ENCODE data around the gene COL6A6.

Gene COL6A6, protein sequence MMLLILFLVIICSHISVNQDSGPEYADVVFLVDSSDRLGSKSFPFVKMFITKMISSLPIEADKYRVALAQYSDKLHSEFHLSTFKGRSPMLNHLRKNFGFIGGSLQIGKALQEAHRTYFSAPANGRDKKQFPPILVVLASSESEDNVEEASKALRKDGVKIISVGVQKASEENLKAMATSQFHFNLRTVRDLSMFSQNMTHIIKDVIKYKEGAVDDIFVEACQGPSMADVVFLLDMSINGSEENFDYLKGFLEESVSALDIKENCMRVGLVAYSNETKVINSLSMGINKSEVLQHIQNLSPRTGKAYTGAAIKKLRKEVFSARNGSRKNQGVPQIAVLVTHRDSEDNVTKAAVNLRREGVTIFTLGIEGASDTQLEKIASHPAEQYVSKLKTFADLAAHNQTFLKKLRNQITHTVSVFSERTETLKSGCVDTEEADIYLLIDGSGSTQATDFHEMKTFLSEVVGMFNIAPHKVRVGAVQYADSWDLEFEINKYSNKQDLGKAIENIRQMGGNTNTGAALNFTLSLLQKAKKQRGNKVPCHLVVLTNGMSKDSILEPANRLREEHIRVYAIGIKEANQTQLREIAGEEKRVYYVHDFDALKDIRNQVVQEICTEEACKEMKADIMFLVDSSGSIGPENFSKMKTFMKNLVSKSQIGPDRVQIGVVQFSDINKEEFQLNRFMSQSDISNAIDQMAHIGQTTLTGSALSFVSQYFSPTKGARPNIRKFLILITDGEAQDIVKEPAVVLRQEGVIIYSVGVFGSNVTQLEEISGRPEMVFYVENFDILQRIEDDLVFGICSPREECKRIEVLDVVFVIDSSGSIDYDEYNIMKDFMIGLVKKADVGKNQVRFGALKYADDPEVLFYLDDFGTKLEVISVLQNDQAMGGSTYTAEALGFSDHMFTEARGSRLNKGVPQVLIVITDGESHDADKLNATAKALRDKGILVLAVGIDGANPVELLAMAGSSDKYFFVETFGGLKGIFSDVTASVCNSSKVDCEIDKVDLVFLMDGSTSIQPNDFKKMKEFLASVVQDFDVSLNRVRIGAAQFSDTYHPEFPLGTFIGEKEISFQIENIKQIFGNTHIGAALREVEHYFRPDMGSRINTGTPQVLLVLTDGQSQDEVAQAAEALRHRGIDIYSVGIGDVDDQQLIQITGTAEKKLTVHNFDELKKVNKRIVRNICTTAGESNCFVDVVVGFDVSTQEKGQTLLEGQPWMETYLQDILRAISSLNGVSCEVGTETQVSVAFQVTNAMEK (N-terminal part only)

DNA sequence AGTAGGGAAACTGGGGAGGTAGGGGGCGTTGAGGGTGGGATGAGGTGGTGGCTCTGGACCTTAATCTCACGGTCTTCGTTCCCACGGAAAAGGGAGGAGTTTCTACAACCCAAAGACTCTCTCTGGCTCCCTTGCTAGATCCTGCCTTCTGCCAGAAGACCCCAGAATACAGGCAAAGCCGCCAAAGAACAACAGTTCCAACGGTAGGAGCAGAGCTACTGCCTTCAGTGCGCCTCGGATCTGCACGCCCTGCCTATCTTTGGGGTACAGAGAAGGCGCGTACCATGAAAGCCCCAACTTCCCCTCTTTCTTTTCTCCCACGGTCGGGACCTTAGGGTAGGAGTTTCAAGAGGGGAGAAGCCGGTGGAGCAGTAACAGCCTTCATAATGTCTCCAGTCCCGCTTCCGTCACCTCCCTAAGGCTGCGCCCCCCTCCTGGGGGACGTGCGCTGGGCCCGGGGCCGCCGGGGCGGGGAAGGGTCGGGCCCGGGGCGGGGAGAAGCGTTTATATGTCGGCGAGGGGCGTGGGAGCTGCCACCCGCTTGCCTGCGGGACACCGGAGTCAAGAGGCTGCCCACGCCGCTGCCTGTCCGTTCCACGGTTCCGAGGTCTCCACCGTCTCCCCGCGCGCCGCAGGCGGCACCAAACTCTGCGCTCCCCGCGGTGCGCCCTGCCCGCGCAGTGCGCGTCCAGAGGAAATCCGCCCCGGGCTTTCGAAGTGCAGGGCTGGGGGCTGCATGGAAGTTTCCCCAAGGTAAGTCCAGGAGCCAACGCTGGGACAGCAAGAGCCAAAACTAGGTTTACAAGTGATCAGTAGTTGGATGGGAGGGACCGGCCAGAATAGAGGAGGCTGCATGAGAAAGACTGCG lies at the start of gene COL6A6:
COL6A6 (plus strand) TSS at position 533 of the 868 bp plus-strand sequence. CDS start 43,188 bp downstream, outside the sequence.
- DNase-seq, result peak; percentile 15

DNA sequence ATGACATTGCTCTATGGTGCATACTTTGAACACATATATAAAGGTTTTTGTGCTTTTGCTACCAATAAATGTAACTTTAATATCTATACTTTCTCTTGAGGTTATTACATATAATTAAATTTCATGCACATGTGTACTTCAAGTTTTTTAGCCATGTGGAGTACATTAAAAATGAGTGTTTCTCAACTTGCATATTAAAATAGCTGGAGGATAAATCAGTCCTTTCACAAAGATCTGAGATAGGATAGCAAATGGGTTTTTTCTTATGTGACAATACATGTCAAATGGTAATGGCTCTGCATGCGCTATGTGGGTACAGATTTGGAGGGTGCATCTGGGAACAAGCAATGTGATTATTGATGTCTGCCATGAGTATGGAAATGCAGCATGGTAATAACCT lies 48.7 kb upstream of the COL6A6 start:
- DNase-seq, result no peak

DNA sequence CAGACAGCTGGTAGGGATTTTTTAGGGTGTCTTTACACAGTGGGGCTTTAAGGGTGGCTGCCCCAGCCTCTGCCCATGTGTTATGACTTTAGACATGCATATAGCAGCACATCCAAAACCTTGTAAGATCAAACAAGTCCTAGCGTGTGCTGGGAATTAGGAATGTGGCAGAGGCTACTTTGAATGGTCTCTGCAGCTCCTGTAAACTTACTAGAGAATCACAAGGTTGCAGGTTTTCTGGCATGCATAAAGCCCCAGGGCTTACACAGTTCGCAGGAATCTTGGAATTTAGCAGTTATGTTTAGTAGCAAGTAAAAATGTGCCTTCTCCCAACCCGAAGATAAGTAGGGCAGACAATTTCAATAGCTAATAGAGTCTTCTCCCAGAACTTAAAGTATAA lies 46.9 kb upstream of the COL6A6 start:
- DNase-seq, result no peak

DNA sequence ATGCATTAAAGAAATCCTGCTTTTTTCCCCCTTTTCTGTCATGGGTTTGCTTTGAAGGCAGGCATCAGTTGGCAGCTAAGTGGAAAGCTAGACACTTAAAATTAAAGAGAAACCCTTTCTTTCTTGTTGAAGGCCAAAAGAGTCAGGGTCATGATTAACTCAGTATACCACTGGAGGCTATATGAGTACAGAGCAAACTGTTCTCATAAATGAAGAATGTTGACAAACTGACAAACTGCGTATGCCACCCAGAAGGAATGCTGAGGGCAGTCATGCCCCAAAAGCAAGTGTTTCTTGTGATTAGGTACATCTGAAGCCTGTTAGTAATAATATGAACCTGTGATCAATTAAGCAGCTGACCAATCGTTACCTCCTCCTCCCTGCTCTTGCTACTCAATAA lies 43.6 kb upstream of the COL6A6 start:
- no peak for DNase-seq

DNA sequence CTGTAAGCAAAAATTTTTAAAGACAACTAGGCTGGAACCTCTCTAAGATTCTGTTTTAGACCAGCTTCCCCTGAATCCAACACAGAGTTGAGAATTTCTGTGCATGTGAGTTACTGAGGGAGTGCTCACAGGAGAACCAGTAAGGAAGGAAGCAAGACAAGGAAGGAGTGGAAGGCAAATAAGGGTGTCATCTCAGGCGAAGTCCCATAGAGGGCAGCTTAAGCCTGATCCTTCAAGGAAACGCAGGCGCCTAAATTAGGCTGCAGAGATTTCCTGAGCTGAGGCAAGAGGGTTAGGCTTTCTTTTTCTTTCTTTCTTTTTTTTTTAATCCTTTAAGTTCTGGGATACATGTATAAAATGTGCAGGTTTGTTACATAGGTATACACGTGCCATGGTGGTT lies 36.2 kb upstream of the COL6A6 start:
- DNase-seq, result peak; percentile 30

DNA sequence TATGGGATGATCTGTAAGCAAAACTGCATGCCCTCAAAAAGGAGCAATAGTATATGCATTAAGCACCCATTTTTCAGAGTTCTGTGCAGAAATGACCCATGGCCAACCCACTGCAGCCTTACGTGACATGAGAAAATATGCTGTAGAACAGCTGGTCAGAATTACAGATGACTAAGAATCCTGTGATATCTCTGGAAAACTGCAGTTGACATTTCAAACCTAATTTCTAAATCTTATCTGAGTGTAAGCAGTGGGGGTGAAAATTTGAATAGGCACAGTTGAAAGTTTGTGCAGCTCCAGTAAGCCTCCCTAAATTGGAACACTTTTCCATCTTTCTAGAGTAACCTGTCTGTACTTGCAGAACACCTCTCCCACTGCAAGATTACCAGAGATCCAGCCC lies 28.7 kb upstream of the COL6A6 start:
- no peak for DNase-seq

DNA sequence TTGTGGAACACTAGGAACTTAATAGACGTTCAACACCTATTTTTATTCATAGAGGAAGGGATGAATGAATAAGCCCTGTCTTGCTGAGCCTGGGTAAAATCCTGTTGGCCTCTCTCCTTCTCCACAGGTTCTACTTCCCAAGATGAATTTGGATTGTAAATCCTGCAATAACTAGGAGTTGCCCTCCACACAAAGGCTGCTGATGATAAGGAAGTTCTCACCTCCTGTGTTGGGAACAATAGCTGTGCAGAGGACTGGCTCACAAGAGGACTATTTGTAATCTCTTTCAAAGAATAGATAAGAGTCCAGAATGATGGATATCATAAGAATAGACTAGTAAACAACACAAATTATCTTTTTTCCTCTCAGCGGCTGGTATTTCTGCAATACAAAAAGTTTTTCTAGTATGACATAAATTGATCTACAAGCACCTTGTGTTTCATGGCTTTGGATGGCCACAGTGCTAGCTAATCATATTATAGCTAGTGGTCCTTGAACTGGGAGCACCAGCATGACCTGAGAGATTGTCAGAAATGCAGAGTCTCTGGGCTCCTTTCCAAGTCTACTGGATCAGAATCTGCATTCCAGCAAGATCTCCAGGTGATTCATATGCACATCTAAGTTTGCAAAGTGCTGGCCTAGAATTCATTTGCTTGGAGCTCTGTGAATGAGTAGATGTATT lies 28.1 kb upstream of the COL6A6 start:
- no peak for DNase-seq

DNA sequence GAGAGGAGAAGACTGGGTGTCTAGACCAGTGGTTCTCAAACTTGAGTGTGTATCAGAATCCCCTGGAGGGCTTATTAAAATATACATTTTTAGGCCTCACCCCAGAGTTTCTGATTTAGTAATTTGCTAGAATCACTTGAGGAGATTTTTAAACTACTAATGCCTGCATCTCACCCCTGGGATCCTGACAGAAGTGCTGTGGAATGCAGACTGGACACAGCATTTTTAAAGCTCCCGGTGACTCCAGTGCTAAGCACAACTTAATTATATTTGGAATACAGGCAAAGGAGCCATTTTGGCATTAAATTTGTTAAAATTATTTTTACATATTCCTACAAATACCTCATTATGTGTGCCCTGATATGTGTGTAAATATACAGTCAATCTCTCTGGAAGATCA lies 26.7 kb upstream of the COL6A6 start:
- no peak for DNase-seq

DNA sequence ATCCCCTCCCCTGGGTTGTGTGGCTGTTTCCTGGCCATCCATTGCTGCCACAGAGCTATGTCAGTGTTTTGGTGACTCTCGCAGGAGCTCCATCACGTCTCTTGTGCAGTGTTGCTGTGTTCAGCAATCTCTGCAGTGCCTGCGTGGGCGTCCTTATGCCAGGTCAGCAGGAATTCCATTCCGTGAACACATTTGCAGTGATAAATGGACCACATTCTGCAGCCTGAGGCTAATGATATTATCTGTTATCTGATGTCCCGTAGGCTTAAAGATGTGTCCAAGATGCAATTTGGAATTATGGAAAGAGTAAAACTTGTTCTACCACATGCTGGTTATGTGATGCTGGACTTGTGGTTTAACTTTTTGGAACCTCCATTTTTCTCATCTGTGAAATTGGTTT lies 25.5 kb upstream of the COL6A6 start:
- no peak for DNase-seq

DNA sequence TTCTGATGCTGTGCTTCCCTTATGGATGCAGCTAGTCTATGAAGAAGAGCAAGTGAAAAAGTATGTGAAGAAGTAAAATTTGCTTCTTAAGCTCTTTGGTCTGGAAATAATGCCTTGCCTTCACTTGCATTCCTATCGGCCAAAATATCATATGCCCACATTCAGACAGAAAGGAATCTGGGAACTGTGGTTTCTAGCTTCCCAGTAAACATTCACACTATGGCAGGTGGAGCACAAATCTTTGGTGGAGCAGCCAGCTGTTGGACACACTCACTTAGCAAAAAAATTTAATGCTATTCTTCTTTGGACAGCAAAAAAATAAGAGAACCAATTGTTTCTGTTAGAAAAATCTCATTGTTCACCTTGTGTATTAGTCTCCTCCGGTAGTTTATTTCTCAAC lies 12.3 kb upstream of the COL6A6 start:
- DNase-seq, result no peak

DNA sequence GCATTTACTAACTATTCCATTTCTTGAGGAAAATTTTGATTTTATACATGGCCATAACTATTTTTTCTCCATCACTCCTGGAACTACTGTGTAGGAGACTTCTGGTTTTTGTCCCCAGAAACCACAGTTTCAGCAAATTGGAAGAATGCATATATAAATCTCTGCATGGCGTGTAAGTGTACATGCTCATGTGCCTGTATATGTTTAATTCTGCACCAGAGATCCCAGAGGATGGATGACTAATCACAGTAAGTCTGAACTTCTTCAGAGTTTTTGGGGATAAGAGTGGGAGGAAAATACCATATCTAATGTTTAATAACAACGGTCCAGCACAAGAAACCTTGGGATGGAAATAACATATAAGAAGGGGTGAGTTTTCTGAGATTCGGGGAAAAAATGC lies 10.9 kb upstream of the COL6A6 start:
- DNase-seq, result no peak

DNA sequence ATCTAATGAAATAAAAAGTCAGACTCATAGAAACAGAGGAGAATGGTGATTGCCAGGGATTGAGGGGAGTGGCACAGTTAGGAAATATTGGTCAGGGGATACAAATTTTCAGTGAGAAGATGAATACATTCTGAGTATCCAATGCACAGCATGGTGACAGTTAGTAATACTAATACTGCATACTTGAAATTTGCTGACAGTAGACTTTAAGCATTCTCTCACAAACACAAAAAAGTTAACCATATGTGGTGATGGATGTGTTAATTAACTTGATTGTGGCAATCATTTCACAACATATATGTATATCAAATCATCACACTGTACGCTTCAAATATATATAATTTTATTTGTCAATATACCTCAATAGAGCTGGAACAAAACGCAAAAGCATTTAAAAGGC lies 9.2 kb upstream of the COL6A6 start:
- DNase-seq, result no peak

DNA sequence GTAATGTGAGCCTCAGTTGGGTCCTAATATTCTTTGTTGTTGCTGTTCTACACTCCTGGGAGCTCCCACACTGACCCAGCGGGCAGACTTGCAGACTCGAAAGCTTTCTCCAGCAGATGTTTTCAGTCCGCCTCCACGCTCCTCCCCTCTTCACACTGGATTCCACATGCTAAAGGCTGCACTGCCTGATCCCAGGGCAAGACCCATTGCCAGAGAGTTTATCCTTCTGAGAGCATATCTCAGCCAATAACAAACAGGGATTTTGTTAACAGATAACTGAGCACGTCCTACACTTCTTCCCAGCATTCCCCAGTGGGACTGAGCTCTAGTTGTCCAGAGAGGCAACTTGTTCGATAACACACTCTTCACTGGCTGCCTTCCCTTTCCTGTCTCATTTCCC lies 8.0 kb upstream of the COL6A6 start:
- no peak for DNase-seq

DNA sequence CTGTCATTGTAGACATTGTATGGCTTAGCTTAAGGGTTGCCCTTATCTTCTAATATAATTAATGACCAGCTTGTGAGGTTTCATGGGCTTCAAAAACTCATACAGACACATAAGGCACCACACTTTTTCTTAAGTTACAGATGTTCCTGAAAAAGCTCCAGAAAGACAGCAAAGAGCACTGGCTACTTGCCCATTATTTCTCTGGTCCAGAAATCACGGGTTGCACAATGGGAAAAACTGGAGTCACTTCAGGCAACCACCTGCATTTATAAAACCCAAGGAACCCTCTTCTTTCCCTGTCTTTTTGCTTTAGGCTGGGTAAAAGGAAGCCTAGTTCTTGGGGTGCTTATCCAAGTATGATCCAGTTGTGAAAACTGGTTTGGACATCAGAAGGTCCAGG lies 2.3 kb upstream of the COL6A6 start:
- DNase-seq, result no peak

DNA sequence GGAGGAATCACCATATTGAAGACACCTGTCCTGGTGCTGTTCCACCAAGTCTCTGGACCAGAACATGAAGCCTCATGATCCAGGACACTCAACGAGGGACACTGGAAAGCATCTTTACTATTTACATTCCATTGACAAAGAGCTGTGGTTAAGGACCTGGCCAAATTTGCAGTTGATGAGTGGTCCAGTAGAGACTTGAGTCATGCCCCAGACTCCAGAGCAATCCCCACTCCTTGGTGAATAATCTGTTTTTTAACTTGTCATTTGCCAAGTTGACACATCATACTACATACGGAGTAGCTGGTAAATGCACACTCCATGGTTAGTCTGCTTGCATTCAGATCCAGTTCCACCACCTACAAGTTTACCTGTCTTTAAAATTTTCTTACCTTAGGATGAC lies 1.2 kb upstream of the COL6A6 start:
- no peak for DNase-seq

DNA sequence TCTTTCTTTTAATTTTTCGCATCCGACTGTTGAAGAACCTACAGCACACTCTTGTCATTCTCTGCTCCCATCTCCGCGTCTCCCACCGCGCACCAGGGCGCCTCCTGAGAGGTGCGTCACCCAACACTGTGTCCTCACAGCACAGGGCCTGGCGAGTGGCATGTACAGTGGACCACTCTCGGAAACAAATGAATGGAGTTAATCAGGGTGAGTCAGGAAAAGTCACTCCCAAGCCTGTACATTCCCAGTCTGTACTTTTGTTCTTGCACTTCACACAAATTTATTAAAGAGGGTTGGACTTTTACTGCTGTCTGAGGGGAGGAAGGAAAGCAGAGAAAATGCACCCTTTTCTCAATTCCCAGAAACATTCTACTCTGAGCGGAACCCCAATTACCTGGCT lies 625 bp downstream of the COL6A6 start:
- DNase-seq, result no peak

DNA sequence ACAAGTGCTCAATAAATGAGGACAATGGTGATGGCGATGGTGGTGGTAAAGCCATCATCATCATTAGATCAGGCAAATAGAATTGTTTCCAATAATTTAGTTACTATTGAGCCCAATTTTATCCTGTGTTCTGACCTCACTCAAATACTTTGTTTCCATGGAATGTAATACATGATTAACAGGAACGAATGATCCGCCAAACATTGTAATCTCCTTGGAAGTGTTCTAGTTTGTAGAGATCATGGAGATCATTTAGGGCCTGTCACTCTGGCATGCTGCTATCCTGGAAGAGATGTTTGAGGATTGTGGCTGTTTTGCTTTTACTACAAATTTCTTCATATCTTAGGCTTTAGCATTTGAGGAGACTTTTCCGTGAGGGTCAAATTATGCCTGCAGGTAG lies 2.8 kb downstream of the COL6A6 start:
- no peak for DNase-seq

DNA sequence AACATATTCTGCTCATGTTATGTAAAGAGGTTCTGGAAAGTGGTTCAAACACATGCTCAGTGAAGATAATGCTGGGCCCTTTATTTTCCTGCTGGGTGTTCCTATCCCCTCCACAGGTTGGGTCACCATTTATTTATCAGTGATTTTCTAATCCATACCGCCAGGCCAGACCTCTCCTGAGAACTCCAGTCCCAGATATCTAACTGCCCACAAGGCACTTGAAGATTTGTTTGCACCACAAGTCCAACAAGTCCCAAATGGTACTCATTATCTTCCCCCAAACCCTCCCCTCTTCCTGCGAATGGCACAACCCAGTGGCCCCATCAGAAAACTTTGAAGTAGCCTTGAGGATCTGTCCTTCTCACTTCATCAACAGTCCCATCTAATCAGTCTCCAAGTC lies 5.4 kb downstream of the COL6A6 start:
- DNase-seq, result no peak

DNA sequence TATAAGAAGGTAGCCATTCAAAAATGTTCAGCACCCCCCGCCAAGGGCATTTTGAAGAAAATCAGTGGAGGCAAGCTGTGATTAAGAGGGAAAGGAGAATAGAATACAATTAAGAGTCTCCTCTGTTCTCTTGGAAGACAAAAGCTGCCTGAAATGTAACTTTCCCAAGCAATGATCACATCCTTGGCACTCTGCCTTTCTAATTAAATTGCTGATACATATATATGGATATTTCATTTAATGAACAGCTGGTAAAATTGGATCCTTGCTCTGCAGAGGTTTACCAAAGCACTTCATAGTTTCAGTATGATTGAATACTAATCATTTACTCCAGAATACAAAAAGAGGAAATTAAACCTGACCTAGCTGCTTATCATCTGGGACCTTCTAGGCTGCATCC lies 10.4 kb downstream of the COL6A6 start:
- no peak for DNase-seq

DNA sequence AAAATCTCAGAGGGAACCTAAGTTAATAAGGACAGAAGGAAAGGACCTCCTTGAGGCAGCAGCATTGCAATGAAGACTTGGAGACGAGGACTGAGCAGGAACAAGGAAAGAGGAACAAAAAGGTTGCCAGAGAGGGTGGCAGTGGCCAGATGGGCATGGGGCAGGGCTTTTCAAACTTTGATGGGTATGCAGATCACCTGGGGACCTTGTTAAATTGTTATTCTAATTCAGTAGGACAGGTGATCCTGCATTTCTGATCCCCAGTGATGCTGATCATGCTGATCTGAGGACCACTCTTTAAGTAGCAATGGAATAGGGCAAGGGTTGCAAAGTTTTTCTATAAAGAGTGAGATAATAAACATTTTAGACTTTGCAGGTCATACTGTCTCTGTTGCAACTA lies 11.1 kb downstream of the COL6A6 start:
- DNase-seq, result no peak

DNA sequence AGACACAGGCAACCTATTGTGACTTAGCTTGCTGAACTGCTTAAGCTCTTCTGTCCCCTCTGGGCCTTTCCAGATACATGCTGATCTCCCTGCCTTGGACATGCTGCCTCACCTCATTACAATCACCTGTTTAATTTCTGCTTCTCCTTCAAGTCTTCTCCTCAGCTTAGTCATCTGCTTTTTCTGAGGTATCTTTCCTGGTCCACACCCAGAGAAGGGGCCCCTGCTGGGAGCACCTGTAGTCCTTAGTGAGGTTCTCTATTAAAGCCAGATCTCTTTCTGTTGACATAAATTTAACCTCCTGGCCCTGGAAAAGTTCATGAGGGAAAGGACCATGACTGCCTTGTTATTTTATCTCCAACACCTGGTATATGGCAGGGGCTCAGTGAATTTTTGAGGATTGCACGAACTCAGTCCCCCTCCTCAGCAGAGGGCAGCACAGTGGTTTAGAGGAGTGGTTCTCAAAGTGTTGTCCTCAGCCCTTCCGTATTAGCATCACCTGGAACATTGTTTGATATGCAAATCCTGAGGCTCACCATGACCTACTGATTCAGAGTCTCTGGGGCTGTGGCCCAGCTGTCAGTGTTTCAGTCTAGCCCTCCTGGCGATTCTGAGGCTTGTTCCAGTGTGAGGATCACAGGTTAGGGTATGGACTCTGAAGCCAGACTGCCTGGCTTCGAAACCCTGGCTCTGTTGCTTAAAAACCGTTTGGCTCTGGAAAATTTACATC lies 12.7 kb downstream of the COL6A6 start:
- peak; percentile 79 for DNase-seq
